ENCODE data around the gene ZBTB20. TPM values are rescaled to one million over a fixed set of nuclear protein-coding genes. Genes with fewer than 3 reads are reported as not detected.

Gene ZBTB20
- total RNA-seq, 1 donor from 2014 or later = 27.5 TPM

GRCh38 chr3:114449271-114450007, 697.6 kb downstream of the ZBTB20 start:
- no peak for DNase-seq
- H3K4me3 Mint-ChIP-seq (ENCODE audit: unreplicated experiment) = no peak overlapping the region
- H3K9me3 Mint-ChIP-seq (ENCODE audit: unreplicated experiment) = peaks cover 2% of the 10 kb centered on the region
- no peaks in the 10 kb centered on the region for H3K27me3 Mint-ChIP-seq (ENCODE audit: unreplicated experiment)
- no peak for TF ChIP-seq CTCF (IDR thresholded peaks at IDR 0.05; ENCODE audit: partially characterized antibody, unreplicated experiment)
- H3K4me1 Mint-ChIP-seq (ENCODE audit: low read depth, unreplicated experiment) = peaks cover 15% of the 10 kb centered on the region
- no peak overlapping the region for H3K27ac Mint-ChIP-seq (ENCODE audit: unreplicated experiment)
- no peaks in the 10 kb centered on the region for H3K36me3 Mint-ChIP-seq (ENCODE audit: unreplicated experiment)

- TF ChIP-seq CTCF (IDR thresholded peaks at IDR 0.05; ENCODE audit: partially characterized antibody, unreplicated experiment) = no peak
- Mint-ChIP-seq H3K4me1 (ENCODE audit: low read depth, unreplicated experiment) (peaks cover 10% of the 10 kb centered on the region), H3K27me3 (ENCODE audit: unreplicated experiment) (no peaks in the 10 kb centered on the region), H3K9me3 (ENCODE audit: unreplicated experiment) (no peaks in the 10 kb centered on the region), H3K27ac (ENCODE audit: unreplicated experiment) (no peak overlapping the region), H3K36me3 (ENCODE audit: unreplicated experiment) (no peaks in the 10 kb centered on the region), H3K4me3 (ENCODE audit: unreplicated experiment) (no peak overlapping the region)
- DNase-seq = no peak
These were observed 699.1 kb downstream of the ZBTB20 start for GRCh38 chr3:114447950-114448479.

GRCh38 chr3:114447545-114447944, 699.5 kb downstream of the ZBTB20 start:
- no peak overlapping the region for H3K27ac Mint-ChIP-seq (ENCODE audit: unreplicated experiment)
- H3K4me3 Mint-ChIP-seq (ENCODE audit: unreplicated experiment) = no peak overlapping the region
- H3K27me3 Mint-ChIP-seq (ENCODE audit: unreplicated experiment) = peaks cover 2% of the 10 kb centered on the region
- H3K4me1 Mint-ChIP-seq (ENCODE audit: low read depth, unreplicated experiment) = peaks cover 9% of the 10 kb centered on the region
- no peaks in the 10 kb centered on the region for H3K9me3 Mint-ChIP-seq (ENCODE audit: unreplicated experiment)
- no peaks in the 10 kb centered on the region for H3K36me3 Mint-ChIP-seq (ENCODE audit: unreplicated experiment)
- no peak for DNase-seq
- no peak for TF ChIP-seq CTCF (IDR thresholded peaks at IDR 0.05; ENCODE audit: partially characterized antibody, unreplicated experiment)

GRCh38 chr3:114446600-114446999, 700.5 kb downstream of the ZBTB20 start:
- H3K9me3 Mint-ChIP-seq (ENCODE audit: unreplicated experiment) = no peaks in the 10 kb centered on the region
- no peak for DNase-seq
- peaks cover 2% of the 10 kb centered on the region for H3K27me3 Mint-ChIP-seq (ENCODE audit: unreplicated experiment)
- peaks cover 5% of the 10 kb centered on the region for H3K4me1 Mint-ChIP-seq (ENCODE audit: low read depth, unreplicated experiment)
- no peaks in the 10 kb centered on the region for H3K36me3 Mint-ChIP-seq (ENCODE audit: unreplicated experiment)
- no peak for TF ChIP-seq CTCF (IDR thresholded peaks at IDR 0.05; ENCODE audit: partially characterized antibody, unreplicated experiment)
- H3K27ac Mint-ChIP-seq (ENCODE audit: unreplicated experiment) = no peak overlapping the region
- no peak overlapping the region for H3K4me3 Mint-ChIP-seq (ENCODE audit: unreplicated experiment)

GRCh38 chr3:114445233-114445632, 701.9 kb downstream of the ZBTB20 start:
- no peak for TF ChIP-seq CTCF (IDR thresholded peaks at IDR 0.05; ENCODE audit: partially characterized antibody, unreplicated experiment)
- H3K9me3 Mint-ChIP-seq (ENCODE audit: unreplicated experiment) = no peaks in the 10 kb centered on the region
- no peak overlapping the region for H3K27ac Mint-ChIP-seq (ENCODE audit: unreplicated experiment)
- no peak for DNase-seq
- no peak overlapping the region for H3K4me3 Mint-ChIP-seq (ENCODE audit: unreplicated experiment)
- peaks cover 2% of the 10 kb centered on the region for H3K27me3 Mint-ChIP-seq (ENCODE audit: unreplicated experiment)
- H3K4me1 Mint-ChIP-seq (ENCODE audit: low read depth, unreplicated experiment) = peaks cover 5% of the 10 kb centered on the region
- no peaks in the 10 kb centered on the region for H3K36me3 Mint-ChIP-seq (ENCODE audit: unreplicated experiment)
